Measurements from ENCODE around the gene RHOD.

The RHOD gene

GRCh38 chr11:67056267-67057204 lies at the start of gene RHOD:
RHOD (plus strand) TSS chr11:67056847; CDS start chr11:67056903, 56 bp downstream.
- DNase-seq (ENCODE audit: low read depth in 2 of 2), result peak in 1 of 2 donors; percentile 19

- no peak for DNase-seq (ENCODE audit: low read depth in 2 of 2)
Observed at GRCh38 chr11:67007126-67007525, 49.5 kb upstream of the RHOD start.

DNA sequence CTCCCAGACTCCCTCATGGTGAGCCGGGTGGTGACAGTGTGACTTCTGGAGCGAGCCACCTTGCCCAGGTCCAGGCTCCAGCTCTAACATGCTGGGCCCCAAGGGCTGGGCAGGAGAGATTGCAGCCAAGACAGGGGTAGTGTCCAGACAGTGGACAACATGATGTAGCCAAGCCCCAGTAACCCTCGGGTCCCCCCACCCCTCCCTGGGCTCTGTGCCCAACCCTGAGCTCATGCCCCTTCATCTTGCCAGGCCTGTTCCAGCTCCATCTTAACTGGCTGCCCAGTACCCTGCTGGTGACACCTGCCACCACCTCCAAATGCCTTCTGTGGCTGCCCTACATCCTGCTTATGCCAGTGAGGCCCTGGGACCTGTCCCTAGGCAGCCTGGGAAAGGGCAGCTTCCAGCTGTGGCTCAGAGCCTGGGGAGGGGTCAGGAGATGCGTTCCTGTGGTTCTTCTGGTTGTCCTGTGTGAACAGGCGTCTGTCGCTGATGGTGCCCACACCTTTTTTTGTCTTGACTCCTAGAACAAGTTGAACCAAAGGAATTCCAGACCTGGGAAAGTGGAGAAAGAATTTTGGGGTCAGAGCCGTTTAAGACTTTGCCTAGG lies 46.2 kb upstream of the RHOD start:
- no peak for DNase-seq (ENCODE audit: low read depth in 2 of 2)

DNA sequence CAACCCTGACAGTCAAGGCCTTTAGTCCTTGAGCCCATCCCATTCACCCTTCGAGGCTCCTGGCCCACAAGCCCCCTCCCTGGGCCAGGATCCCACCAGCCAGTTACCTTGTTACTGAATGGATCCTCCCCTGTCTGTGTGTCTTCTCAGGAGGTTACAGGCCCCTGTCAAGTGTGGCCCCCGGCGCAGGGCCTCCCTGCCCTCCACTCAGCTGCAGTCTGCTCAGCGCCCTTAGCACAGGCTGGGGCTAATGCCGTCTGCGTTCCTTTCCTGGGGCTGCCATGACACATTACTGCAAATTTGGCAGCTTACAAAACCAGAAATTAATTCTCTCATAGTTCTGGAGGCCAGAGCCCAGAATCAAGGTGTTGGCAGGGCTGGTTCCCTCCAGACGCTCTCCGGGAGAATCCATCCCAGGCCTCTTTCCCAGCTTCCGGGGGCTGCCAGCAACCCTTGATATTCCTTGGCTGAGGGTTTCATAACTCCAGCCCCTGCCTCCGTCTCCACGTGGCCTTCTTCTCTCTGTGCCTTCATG lies 43.1 kb upstream of the RHOD start:
- no peak for DNase-seq (ENCODE audit: low read depth in 2 of 2)

DNA sequence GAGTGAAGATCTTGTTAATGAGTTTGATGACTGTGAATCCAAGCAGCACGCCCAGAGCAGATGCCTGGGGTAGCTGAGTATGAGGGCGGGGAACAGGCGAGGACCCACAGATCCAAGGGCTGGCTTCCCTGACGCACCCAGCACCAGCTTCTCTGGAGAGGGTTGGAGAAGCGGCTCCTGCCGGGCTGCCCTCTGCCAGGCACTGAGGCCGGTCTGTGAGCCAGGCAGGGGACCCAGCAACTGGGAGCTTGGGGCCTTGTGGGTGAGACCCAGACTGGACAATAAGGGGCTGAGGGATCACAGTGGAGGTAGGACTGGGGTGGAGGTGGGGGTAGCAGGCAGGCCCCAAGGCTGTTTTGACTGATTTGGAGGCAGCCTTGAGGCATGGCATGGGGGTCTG lies 42.3 kb upstream of the RHOD start:
- DNase-seq (ENCODE audit: low read depth in 2 of 2), result no peak

DNA sequence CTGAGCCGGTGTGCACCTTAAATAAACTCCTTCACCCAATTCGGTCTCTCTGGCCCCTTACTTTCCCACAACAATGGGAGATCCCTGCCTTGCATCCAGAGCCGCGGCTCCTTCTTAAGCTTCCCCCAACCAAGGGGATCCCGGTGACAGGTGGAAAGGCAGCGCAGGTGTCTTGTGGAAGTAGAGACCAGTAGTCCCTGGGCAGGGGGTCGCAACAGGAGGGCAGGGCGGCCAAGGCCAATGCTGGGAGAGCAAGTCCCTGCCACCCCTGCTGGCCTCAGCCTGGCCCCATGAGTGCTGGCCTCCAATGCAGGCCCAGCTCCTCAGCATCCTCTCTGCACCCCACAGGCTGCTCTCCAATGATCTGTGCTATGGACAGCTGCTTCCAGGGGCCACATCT lies 41.6 kb upstream of the RHOD start:
- DNase-seq (ENCODE audit: low read depth in 2 of 2), result no peak

DNA sequence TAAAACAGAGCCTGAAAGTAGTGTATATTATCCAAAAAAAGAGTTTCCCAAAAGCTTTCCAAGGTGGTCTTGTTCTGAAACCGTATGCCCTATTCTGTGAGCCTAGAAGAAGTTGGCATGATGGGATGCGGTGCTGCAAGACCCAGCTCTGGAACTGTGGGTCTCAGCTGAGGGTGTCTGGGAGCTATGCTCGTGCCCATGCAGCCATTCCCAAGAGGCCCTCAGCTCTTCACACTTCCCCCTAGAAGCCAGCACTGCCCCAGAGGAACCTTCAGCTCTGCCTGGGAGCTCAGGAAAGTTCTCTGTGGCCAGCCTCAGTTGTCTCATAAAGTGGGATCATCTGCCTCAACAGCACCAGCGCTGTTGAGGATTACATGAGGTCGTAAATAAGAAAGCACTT lies 40.1 kb upstream of the RHOD start:
- no peak for DNase-seq (ENCODE audit: low read depth in 2 of 2)

GRCh38 chr11:67020949-67021348 lies 35.7 kb upstream of the RHOD start:
- no peak for DNase-seq (ENCODE audit: low read depth in 2 of 2)

- DNase-seq (ENCODE audit: low read depth in 2 of 2), result no peak
Observed at GRCh38 chr11:67022341-67022933, 34.2 kb upstream of the RHOD start.

- DNase-seq (ENCODE audit: low read depth in 2 of 2), result no peak
Observed at GRCh38 chr11:67022961-67023956, 33.4 kb upstream of the RHOD start, which contains the start of gene SYT12. SYT12 (plus strand) TSS chr11:67023134; CDS start chr11:67030145, 7,011 bp downstream.

DNA sequence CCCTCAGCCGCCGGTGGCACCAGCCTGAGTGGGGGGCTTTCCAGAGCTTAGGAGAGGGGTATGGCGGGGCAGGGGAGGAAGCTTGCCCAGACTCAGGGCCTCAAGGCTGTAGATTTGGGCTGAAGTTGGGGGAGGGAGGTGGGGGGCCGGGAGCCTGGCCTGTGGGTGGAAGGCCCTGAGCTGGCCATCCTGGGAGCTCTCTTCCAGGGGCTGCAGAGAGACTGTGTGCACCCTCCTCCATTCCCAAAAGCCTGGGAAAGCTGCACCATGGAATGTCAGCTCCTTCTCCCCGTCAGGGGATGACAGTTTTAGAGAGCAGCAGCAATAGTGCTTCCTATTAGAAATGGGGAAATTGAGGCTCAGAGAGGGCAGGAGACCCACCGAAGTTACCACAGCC lies 32.7 kb upstream of the RHOD start:
- no peak for DNase-seq (ENCODE audit: low read depth in 2 of 2)

GRCh38 chr11:67024410-67024809 lies 32.2 kb upstream of the RHOD start:
- DNase-seq (ENCODE audit: low read depth in 2 of 2), result peak; percentile 35 to 52

DNA sequence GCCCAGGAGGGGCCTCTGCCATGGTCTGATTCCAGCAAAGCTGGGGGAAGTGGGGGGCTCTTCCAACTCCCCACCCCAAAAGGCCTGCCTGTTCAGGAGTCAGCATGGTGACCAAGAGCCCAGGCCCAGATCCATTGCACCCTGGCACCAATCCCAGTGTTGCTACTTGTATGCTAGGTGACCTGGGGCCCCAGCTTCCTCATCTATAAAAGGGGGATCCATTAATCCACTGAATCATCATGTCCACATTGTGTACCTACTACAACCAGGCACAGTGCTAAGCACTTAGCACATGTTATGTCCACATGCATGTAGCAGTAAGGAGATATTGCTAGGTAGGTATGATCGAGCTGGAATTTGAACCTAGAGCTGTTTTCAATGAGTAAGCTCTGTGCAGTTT lies 31.7 kb upstream of the RHOD start:
- DNase-seq (ENCODE audit: low read depth in 2 of 2), result no peak

DNA sequence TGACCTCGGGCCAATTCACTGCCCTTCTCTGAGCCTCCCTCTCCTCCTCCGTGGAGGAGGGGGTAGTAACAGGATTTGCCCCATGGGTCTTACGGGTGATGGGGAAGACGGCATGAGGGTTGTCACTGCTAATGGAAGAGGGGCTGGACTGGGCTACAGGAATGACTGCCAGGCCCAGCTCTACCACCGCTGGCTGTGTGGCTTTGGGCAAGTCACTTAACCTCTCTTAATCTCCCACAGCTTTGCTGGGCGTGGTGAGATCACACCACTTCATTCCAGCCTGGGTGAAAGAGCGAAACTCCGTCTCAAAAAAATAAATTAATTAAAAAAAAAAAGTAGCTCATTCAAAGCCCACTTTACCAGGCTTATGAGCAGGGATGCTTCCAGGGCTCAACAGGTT lies 30.9 kb upstream of the RHOD start:
- DNase-seq (ENCODE audit: low read depth in 2 of 2), result no peak

GRCh38 chr11:67026941-67027340 lies 29.7 kb upstream of the RHOD start:
- no peak for DNase-seq (ENCODE audit: low read depth in 2 of 2)

DNA sequence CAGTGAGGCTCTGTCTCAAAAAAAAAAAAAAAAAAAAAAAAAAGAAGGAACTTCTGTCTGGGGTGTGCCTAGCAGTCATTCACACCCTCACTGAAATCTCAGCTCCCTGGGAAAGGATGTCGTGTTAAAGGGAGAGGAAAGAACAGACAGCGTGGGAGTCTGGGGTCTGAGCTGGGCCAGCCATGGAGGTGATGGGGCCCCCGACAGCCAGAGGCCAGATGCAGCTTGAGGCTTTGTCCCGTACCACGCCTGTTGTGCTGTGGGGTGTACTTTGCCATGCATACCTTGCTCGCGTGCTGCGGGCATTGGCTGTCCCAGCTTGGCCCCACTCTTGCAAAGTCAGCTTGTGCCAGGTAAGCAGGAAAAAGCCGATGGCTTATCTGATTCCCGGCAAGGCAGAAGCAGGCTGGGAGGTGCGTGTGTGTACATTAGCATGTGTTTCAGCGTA lies 29.1 kb upstream of the RHOD start:
- DNase-seq (ENCODE audit: low read depth in 2 of 2), result no peak

DNA sequence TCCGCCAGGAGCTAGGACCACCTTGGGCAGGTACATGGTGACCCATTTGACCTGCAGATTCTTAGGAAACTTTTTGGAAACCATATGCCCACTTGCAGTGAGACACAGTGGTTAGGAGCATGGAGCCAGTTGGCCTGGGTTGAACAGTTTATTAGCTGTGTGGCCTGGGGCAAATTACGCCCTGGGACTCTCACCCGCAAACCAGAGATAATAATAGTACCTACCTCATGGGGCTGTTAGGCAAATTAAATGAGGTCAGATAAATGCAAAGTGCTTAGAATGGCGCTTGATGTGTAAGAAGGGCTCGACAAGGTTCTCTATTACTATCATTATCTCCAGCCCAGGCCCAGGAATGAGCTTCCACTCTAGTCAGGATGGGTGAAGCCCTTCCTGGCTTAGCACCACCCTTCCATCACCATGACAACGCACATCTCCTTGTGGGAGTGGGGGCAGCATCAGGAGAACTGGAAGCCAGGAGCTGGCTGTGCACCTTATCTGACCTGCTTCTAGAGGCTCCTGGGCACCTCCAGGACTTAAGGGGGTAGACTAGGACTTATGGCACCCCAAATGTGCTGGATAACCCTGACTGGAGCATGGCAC lies 28.6 kb upstream of the RHOD start:
- no peak for DNase-seq (ENCODE audit: low read depth in 2 of 2)

DNA sequence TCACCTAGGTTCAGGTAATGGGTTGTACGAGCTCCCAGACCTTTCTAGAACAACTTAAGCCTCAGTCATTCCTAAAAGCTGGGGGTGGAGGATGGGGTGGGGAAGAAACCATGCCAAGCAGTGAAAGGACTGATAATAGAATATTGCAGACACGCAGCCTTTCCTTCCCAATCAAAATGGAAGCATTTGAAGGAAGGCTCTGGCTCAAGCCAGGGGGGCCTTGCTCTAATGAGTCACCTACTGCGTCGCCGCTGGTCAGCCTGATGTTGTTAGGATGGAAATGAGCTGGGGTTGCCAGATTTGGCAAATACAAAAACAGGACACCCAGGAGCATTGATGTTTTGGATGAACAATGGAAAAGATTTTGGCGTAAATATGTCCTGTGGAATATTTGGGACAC lies 27.5 kb upstream of the RHOD start:
- DNase-seq (ENCODE audit: low read depth in 2 of 2), result no peak

GRCh38 chr11:67030976-67031375 lies 25.7 kb upstream of the RHOD start:
- no peak for DNase-seq (ENCODE audit: low read depth in 2 of 2)

DNA sequence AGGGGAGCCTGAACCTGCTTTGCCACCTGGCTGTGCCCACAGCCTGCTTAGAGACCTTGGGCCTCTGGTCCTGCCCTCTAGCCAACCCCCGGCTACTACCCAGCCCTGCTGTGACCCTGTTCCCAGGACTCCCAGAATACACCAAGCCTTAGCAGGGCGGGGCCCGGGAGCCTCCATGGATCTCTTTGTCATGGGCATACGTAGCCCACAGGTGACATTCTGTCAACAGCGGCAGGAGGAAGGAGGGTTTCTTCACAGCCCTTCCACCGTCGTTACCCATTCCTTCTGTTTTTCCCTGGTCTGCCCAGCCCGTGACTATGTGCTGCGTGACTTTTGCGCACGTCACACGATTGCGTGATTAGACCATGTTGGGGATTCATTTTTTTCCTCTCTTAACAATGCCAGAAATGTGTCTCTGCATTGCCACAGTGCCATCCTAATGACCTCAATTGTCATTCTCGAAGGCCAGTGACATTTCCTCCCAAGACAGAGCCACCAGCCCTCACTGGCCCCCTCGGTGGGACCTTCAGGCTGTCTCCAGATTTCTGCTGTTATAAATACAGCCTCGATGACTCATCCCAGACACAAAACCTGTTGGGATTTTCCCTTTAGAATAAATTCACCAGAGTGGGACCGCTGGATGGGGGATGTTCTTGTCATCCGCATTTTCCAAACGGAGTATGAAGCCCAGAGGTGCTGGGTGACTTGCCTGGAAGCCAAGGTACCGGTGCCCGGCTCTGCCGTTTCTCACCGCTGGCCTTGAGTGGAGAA lies 24.7 kb upstream of the RHOD start:
- DNase-seq (ENCODE audit: low read depth in 2 of 2), result no peak

Data from stimulated activated CD8-positive, alpha-beta memory T cell treated with anti-CD3 and anti-CD28 coated beads, Interleukin-7, amount 100 ng/mL, for 4 hours (primary cell).